Measurements from ENCODE around the gene DACH1. TPM values are rescaled to one million over a fixed set of nuclear protein-coding genes. Genes with fewer than 3 reads are reported as not detected.
"Not testable (repeated sequence)": the region's sequence is repeated elsewhere in the genome, so short reads cannot be mapped to it uniquely, and the experiment has no call there.

Gene DACH1
- total RNA-seq, 2 donors from 2014 or later: not detected

DNA sequence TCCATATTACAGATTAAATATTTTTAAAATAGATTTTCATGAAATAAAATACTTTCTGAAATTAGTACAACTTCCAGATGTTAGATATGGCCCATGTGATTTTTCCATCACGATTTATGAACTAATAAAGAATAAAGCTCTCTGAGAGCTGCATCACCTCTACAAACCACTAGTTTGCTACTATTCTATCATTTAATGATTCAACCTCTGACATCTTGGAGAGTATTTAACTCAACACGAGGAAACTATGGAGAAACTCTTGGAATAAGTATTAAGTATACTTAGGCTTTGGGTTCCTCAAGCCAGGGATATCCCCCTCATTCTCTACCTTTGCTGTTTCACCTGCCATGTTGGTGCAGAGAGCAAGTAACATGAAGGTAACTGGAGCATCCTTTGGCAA, 55.7 kb downstream of the DACH1 start:
- no peak overlapping the region for H3K27ac Mint-ChIP-seq
- DNase-seq (ENCODE audit: low spot score in 2 of 2): no peak
- H3K9me3 Mint-ChIP-seq: peaks cover 0 to 7% of the 10 kb centered on the region in 2 donors
- no peaks in the 10 kb centered on the region for H3K36me3 Mint-ChIP-seq
- ATAC-seq: no peak

DNA sequence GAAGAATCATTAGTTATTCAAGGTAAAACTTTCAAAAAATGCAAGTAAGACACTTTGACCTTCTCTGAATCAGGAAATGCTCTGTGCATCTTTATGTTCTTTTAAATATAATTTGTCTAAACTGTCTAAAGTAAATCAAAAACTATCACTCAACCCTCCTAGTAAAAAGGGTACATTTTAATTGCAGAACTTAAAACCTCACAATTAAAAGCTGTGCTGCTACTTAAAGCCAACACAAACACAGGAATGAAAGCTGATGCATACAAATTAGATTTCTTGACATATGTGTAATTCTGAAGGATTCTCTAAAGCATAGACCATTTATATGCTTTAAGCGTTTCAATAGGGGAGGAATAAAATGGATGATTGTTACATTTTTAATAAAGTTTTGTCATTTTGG, 58.3 kb downstream of the DACH1 start:
- no peak for DNase-seq (ENCODE audit: low spot score in 2 of 2)
- H3K9me3 Mint-ChIP-seq: peaks cover 6% of the 10 kb centered on the region in 2 donors
- ATAC-seq: no peak
- H3K36me3 Mint-ChIP-seq: no peaks in the 10 kb centered on the region
- no peak overlapping the region for H3K27ac Mint-ChIP-seq

- no peaks in the 10 kb centered on the region for H3K36me3 Mint-ChIP-seq
- ATAC-seq (no peak), DNase-seq (ENCODE audit: low spot score in 2 of 2) (no peak)
- H3K27ac Mint-ChIP-seq: no peak overlapping the region
- peaks cover 6% of the 10 kb centered on the region in 2 donors for H3K9me3 Mint-ChIP-seq
Observed at GRCh38 chr13:71806886-71807285, 60.1 kb downstream of the DACH1 start.

DNA sequence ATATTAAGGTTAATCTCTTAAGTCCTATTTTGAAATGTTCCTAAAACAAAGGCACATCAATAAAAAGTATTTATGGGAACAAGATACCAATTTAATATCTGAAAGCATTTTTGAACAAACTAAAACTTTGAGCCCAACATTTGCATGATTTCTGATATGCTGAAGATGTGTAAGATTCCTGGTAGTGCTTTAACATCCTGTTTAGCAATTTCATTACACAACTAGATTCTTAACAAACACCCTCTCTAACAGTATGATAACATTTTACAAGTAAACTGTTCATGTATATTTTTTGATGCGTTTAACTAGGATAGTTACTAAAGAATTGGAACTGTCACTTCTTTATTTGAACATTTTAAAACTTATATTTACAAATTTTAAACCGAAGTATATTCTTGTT, 63.9 kb downstream of the DACH1 start:
- H3K36me3 Mint-ChIP-seq: no peaks in the 10 kb centered on the region
- H3K9me3 Mint-ChIP-seq: peaks cover 6% of the 10 kb centered on the region in 2 donors

DNA sequence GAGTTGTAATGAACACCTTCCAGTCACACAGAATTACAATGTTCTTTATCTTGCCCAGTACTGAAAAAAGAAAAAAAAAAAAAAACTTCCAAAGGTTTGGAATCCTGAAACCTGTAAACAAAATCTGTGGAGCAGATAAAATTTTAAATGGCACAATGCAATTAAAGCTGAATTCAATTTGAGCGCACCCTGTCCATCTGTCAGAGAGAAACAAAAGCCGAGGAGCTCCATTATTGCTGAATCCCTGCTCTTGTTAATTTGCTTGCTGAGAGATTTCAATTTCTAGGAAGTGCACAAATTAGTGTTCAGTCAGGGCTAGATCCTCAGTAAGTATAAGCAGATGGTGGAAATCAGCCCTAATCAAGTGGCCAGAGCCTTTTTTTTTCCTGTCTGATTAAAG, 65.2 kb downstream of the DACH1 start:
- no peaks in the 10 kb centered on the region for H3K36me3 Mint-ChIP-seq
- ATAC-seq (no peak), DNase-seq (ENCODE audit: low spot score in 2 of 2) (no peak)
- no peak overlapping the region for H3K27ac Mint-ChIP-seq
- H3K9me3 Mint-ChIP-seq: peaks cover 3 to 6% of the 10 kb centered on the region in 2 donors

More for the DNA sequence above, 63.9 kb downstream of the DACH1 start:
- DNase-seq (ENCODE audit: low spot score in 2 of 2): no peak
- H3K27ac Mint-ChIP-seq: no peak overlapping the region
- ATAC-seq: no peak

DNA sequence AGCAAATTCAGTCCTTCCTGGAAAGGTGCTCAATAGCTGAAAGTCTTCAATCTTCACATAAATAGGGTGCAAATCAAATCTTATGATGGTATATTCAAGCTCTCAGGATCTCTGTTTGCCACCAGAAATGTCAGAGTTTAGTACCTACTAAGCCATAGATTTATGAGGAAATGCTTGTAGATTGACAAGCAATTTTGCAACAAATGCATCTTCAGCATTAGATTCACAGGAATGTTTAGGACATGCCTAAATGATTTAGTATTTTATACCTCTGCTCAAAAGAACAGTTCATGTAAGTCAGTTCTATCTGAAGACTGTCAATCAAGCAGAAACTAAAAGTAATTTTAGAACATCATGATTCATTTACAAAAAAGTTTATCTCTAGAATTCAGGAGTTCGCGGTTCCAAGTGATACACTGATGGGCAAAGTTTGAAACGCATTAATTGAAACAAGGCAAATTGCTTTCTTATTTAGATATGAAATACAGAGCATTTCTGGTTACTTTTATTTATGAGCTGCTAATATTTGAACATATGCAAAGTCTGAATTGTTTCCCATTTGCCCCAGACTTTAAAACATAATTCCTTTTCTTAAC, 65.7 kb downstream of the DACH1 start:
- no peak overlapping the region for H3K27ac Mint-ChIP-seq
- ATAC-seq (no peak), DNase-seq (ENCODE audit: low spot score in 2 of 2) (no peak)
- no peaks in the 10 kb centered on the region for H3K36me3 Mint-ChIP-seq
- H3K9me3 Mint-ChIP-seq: peaks cover 3 to 6% of the 10 kb centered on the region in 2 donors

DNA sequence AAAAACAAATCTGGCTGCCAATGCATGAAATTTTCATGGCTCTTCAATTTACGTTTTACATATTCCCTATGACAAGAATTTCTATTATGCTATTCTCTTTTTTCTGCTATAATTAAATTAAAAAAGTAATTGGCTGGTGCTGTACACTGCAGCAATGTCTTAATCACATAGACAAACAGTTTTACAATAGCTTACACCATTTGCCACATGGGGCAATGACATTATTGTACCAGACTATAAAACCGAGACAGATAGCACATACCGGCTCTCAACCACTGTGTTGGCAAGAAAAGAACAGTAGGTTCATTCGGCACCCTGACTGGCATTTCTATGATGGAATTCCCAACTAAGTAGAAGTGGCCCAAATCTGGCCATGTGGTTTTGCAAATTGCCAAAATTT, 67.7 kb downstream of the DACH1 start:
- no peak for DNase-seq (ENCODE audit: low spot score in 2 of 2)
- no peaks in the 10 kb centered on the region for H3K9me3 Mint-ChIP-seq
- no peak for ATAC-seq
- H3K36me3 Mint-ChIP-seq: no peaks in the 10 kb centered on the region
- H3K27ac Mint-ChIP-seq: no peak overlapping the region

- Mint-ChIP-seq H3K9me3 (no peaks in the 10 kb centered on the region), H3K36me3 (no peaks in the 10 kb centered on the region), H3K27ac (no peak overlapping the region)
- ATAC-seq: no peak
- DNase-seq (ENCODE audit: low spot score in 2 of 2): no peak
Observed at GRCh38 chr13:71798707-71799106, 68.3 kb downstream of the DACH1 start.

GRCh38 chr13:71797517-71797916, 69.5 kb downstream of the DACH1 start:
- no peak for ATAC-seq
- no peak for DNase-seq (ENCODE audit: low spot score in 2 of 2)
- Mint-ChIP-seq H3K9me3 (no peaks in the 10 kb centered on the region), H3K36me3 (no peaks in the 10 kb centered on the region), H3K27ac (no peak overlapping the region)

GRCh38 chr13:71789693-71790329, 77.2 kb downstream of the DACH1 start:
- Mint-ChIP-seq H3K36me3 (no peaks in the 10 kb centered on the region), H3K27ac (no peak overlapping the region)

GRCh38 chr13:71789037-71789436, 78.0 kb downstream of the DACH1 start:
- no peaks in the 10 kb centered on the region for H3K36me3 Mint-ChIP-seq
- no peaks in the 10 kb centered on the region for H3K9me3 Mint-ChIP-seq
- no peak overlapping the region for H3K27ac Mint-ChIP-seq
- DNase-seq (ENCODE audit: low spot score in 2 of 2): no peak
- ATAC-seq: no peak

More at GRCh38 chr13:71789693-71790329, 77.2 kb downstream of the DACH1 start:
- H3K9me3 Mint-ChIP-seq: no peaks in the 10 kb centered on the region
- DNase-seq (ENCODE audit: low spot score in 2 of 2) (no peak), ATAC-seq (no peak)

- ATAC-seq: no peak
- DNase-seq (ENCODE audit: low spot score in 2 of 2): no peak
- no peaks in the 10 kb centered on the region for H3K9me3 Mint-ChIP-seq
- no peaks in the 10 kb centered on the region for H3K36me3 Mint-ChIP-seq
- H3K27ac Mint-ChIP-seq: no peak overlapping the region
Observed at GRCh38 chr13:71787414-71787813, 79.6 kb downstream of the DACH1 start.

DNA sequence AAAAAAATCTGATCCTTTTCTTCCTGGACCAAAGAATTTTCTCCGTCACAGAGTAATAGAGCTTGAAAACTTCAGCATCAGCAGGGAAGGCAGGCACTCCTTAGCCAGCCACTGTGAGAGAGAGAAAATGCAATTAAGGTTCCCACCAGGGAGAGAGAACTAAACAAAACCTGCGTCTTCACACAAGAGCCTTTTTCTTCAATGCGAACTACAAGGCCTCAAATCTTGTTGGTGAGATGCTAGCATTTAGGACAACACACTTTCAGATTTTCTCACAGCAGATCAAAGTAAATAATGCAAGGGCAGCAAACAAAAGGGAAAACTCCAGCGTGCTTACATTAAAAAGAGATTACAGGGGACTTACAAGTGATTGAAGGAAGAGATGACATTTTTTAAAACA, 80.1 kb downstream of the DACH1 start:
- Mint-ChIP-seq H3K9me3 (no peaks in the 10 kb centered on the region), H3K36me3 (no peaks in the 10 kb centered on the region), H3K27ac (no peak overlapping the region)
- DNase-seq (ENCODE audit: low spot score in 2 of 2): no peak
- ATAC-seq: no peak

- Mint-ChIP-seq H3K9me3 (no peaks in the 10 kb centered on the region), H3K27ac (no peak overlapping the region), H3K36me3 (no peaks in the 10 kb centered on the region)
- ATAC-seq (no peak), DNase-seq (ENCODE audit: low spot score in 2 of 2) (no peak)
Observed at GRCh38 chr13:71785361-71785760, 81.6 kb downstream of the DACH1 start.

GRCh38 chr13:71780546-71780945, 86.5 kb downstream of the DACH1 start:
- Mint-ChIP-seq H3K27ac (no peak overlapping the region), H3K9me3 (no peaks in the 10 kb centered on the region), H3K36me3 (no peaks in the 10 kb centered on the region)
- ATAC-seq: no peak
- no peak for DNase-seq (ENCODE audit: low spot score in 2 of 2)

GRCh38 chr13:71778998-71779397, 88.0 kb downstream of the DACH1 start:
- not testable (repeated sequence) for DNase-seq (ENCODE audit: low spot score in 2 of 2); ATAC-seq; H3K36me3 Mint-ChIP-seq

GRCh38 chr13:71775966-71776365, 91.0 kb downstream of the DACH1 start:
- DNase-seq (ENCODE audit: low spot score in 2 of 2): no peak
- no peak for ATAC-seq
- no peaks in the 10 kb centered on the region for H3K36me3 Mint-ChIP-seq
- H3K9me3 Mint-ChIP-seq: no peaks in the 10 kb centered on the region
- no peak overlapping the region for H3K27ac Mint-ChIP-seq

More at GRCh38 chr13:71778998-71779397, 88.0 kb downstream of the DACH1 start:
- not testable (repeated sequence) for H3K9me3 Mint-ChIP-seq, H3K27ac Mint-ChIP-seq

- Mint-ChIP-seq H3K27ac (no peak overlapping the region), H3K36me3 (no peaks in the 10 kb centered on the region), H3K9me3 (no peaks in the 10 kb centered on the region)
- DNase-seq (ENCODE audit: low spot score in 2 of 2) (no peak), ATAC-seq (no peak)
Observed at GRCh38 chr13:71774863-71775262, 92.1 kb downstream of the DACH1 start.
